SU-DHL-6 (cell line): Measurements from ENCODE around the gene RNF212.

Source experiments
- EZH2phosphoT487 ChIP-seq: fragments of 200-600 bp; sonication (generic), shearing (Covaris generic); conservative IDR thresholded peaks from 2 replicates; pipeline ENCODE4 v1.6.1; 2018; ENCODE audit warnings: mild to moderate bottlenecking, antibody characterized with exemption, low read length, moderate library complexity, mixed read lengths
- TF ChIP-seq, protein P1 (sequence below): fragments of 200-600 bp; sonication (generic); IDR thresholded peaks from one replicate; pipeline ENCODE4 v1.5.1; 2017; ENCODE audit warnings: antibody characterized with exemption, mild to moderate bottlenecking, low read length, moderate library complexity; ENCODE audit not compliant: insufficient read depth, poor library complexity, severe bottlenecking

DNA sequence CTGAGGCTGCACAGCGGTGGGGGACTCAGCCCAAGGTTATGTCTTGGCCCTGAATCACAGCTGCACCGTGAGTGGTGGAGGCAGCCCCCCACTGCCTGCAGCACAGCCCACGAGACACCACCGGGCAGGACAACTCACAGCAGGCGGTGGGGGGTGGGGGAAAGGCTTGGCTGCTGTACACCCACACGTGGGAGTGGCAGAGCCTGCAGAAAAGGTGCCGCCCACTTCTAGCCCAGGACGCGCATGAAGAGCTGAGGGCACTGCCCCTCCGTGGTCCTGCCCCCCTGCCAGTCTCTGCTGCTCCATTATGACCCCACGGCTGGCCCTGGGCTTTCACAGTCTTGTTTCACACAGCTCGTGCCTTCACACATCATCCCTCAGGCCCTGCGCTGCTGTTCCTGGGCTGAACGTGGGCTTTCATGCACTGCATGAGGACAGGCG lies 61.1 kb downstream of the RNF212 start:
- TF ChIP-seq, protein P1, sequence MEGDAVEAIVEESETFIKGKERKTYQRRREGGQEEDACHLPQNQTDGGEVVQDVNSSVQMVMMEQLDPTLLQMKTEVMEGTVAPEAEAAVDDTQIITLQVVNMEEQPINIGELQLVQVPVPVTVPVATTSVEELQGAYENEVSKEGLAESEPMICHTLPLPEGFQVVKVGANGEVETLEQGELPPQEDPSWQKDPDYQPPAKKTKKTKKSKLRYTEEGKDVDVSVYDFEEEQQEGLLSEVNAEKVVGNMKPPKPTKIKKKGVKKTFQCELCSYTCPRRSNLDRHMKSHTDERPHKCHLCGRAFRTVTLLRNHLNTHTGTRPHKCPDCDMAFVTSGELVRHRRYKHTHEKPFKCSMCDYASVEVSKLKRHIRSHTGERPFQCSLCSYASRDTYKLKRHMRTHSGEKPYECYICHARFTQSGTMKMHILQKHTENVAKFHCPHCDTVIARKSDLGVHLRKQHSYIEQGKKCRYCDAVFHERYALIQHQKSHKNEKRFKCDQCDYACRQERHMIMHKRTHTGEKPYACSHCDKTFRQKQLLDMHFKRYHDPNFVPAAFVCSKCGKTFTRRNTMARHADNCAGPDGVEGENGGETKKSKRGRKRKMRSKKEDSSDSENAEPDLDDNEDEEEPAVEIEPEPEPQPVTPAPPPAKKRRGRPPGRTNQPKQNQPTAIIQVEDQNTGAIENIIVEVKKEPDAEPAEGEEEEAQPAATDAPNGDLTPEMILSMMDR = no peak
- no peak for TF ChIP-seq EZH2phosphoT487
